H1 (cell line): Measurements from ENCODE around the gene EPB41L1. TPM values are rescaled to one million over a fixed set of nuclear protein-coding genes. Genes with fewer than 3 reads are reported as not detected.

Experiments
- BCL11A ChIP-seq, 2 experiments: IDR thresholded peaks; one replicate each; pipeline ENCODE4 v1.6.1; 2011; ENCODE audit warnings: low read depth in 2 of 2, low read length in 2 of 2, mild to moderate bottlenecking in 2 of 2
- CHD7 ChIP-seq: fragments of 300-600 bp; sonication (generic); IDR thresholded peaks from 2 replicates; pipeline ENCODE4 v1.7.1; 2012; ENCODE audit warnings: low read length, moderate library complexity, mild to moderate bottlenecking, inconsistent platforms; ENCODE audit not compliant: insufficient replicate concordance
- CREB1 ChIP-seq: IDR thresholded peaks from 2 replicates; pipeline ENCODE4 v1.6.1; 2012; ENCODE audit warnings: inconsistent platforms
- CTBP2 ChIP-seq: IDR thresholded peaks from 2 replicates; pipeline ENCODE4 v1.7.0; 2011; ENCODE audit warnings: borderline replicate concordance, mild to moderate bottlenecking, moderate library complexity, mixed read lengths, low read length; ENCODE audit not compliant: insufficient read depth, insufficient read length
- JUND ChIP-seq: IDR thresholded peaks from 2 replicates; pipeline ENCODE4 v1.6.1; 2011; ENCODE audit warnings: mild to moderate bottlenecking, improper control_type of control experiment, low read length
- POLR2AphosphoS5 ChIP-seq: IDR thresholded peaks from 2 replicates; pipeline ENCODE4 v1.6.1; 2011; ENCODE audit warnings: low read depth, low read length
- POU5F1 ChIP-seq: IDR thresholded peaks from 2 replicates; pipeline ENCODE4 v1.6.1; 2011; ENCODE audit warnings: low read depth, mild to moderate bottlenecking, low read length, moderate library complexity
- SP1 ChIP-seq: IDR thresholded peaks from 2 replicates; pipeline ENCODE4 v1.6.1; 2011; ENCODE audit warnings: low read depth, low read length
- SP2 ChIP-seq: IDR thresholded peaks from 2 replicates; pipeline ENCODE4 v1.6.1; 2012; ENCODE audit warnings: mild to moderate bottlenecking, low read length, inconsistent platforms
- TBP ChIP-seq: IDR thresholded peaks from 2 replicates; pipeline ENCODE4 v1.6.1; 2011; ENCODE audit warnings: low read depth, low read length, improper control_type of control experiment
- TCF12 ChIP-seq: IDR thresholded peaks from 2 replicates; pipeline ENCODE4 v1.6.1; 2011; ENCODE audit warnings: low read depth, mild to moderate bottlenecking, low read length
- USF2 ChIP-seq: IDR thresholded peaks from 2 replicates; pipeline ENCODE4 v1.6.1; 2011; ENCODE audit warnings: low read length, improper control_type of control experiment
- polyA plus RNA-seq, 7 experiments: library from polyadenylated mRNA; depleted of rRNA in 3 of 7; stranded (reverse) in 5 of 7; unstranded in 2 of 7; fragments of >200 nt in 5 of 7; fragments of 200-250 nt in 2 of 7; gene quantifications; 1 replicate in 5 of 7; 2 replicates in 1 of 7; 4 replicates in 1 of 7; pipeline versions ENCODE4 v1.2.1 to v1.2.3, GENCODE V29; 2011 to 2013; ENCODE audit warnings: missing spikeins in 2 of 7, mixed read lengths in 2 of 7
- total RNA-seq: library from RNA; stranded (reverse); fragmentation: NEBNext Ultra II Directional; extraction: Animal tissue kit (Norgen Biotek cat#: 25700); gene quantifications from 2 replicates; pipeline ENCODE4 v1.2.1, GENCODE V29; 2021

Gene EPB41L1
- total and polyA plus RNA-seq, 2 of the 8 experiments (the other 6 are each of a cell fraction or from before 2014, with no cell fraction given) = 14.8 to 36.0 TPM

DNA sequence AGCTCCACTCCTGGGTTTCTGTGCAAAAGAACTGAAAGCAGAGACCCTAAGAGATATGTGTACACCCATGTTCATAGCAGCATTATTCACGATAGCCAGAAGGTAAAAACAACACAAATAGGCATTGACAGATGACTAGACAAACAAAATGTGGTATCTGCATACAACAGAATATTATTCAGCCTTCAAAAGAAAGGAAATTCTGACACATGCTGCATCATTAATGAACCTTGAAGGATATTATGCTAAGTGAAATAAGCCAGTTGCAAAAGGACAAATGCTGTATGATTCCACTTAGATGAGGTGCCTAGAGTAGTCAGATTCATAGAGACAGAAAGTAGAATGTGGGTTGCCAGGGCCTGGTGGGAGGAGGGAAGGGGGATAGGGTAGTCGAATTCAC lies 99.5 kb downstream of the EPB41L1 start (continued):
- TF ChIP-seq CHD7 (no peak), SP2 (no peak), POU5F1 (no peak), POLR2AphosphoS5 (no peak), SP1 (no peak), BCL11A (IDR thresholded peaks at IDR 0.05; ENCODE audit: low read depth in 2 of 2, low read length in 2 of 2) (no peak), CREB1 (no peak), TBP (no peak), JUND (no peak), CTBP2 (no peak), USF2 (no peak), TCF12 (no peak)
